Vagina (tissue), 2 donors: ENCODE data around the gene PKIG. TPM values are rescaled to one million over a fixed set of nuclear protein-coding genes. Genes with fewer than 3 reads are reported as not detected.

Experiments
- DNase-seq, 2 donors: peaks; one replicate each; pipeline ENCODE4 v3.0.0-alpha.2; 2017; ENCODE audit errors: extremely low spot score in 2 of 2
- H3K27ac ChIP-seq: fragments of 200-600 bp; sonication (generic); one replicate; pipeline ENCODE4 v1.5.1; 2019
- H3K27me3 ChIP-seq: fragments of 200-600 bp; sonication (generic); one replicate; pipeline ENCODE4 v1.5.1; 2019
- H3K36me3 ChIP-seq, 2 donors: fragments of 200-600 bp; sonication (generic); one replicate each; pipeline ENCODE4 v1.5.1; 2017 to 2019
- H3K4me1 ChIP-seq: fragments of 200-600 bp; sonication (generic); one replicate; pipeline ENCODE4 v1.5.1; 2019
- H3K4me3 ChIP-seq, 2 donors: fragments of 200-600 bp; sonication (generic); 1 replicate in 1 of 2; 2 replicates in 1 of 2; pipeline ENCODE4 v1.5.1; 2016 to 2019
- H3K9me3 ChIP-seq: fragments of 200-600 bp; sonication (generic); one replicate; pipeline ENCODE4 v1.5.1; 2019
- CTCF ChIP-seq, 3 experiments: fragments of 450-650 bp in 2 of 3; fragments of 200-600 bp in 1 of 3; sonication (generic) in 1 of 3; IDR thresholded peaks; one replicate each; pipeline ENCODE4 v1.5.1; 2017 to 2019; ENCODE audit warnings: antibody characterized with exemption in 3 of 3, mild to moderate bottlenecking in 2 of 3, moderate library complexity in 2 of 3
- POLR2A ChIP-seq, 2 donors: fragments of 450-650 bp; IDR thresholded peaks; one replicate each; pipeline ENCODE4 v1.6.1; 2017; ENCODE audit warnings: antibody characterized with exemption in 2 of 2, mild to moderate bottlenecking in 2 of 2, moderate library complexity in 2 of 2
- POLR2AphosphoS5 ChIP-seq, 2 donors: sonication (generic); formaldehyde crosslinking; IDR thresholded peaks; one replicate each; pipeline ENCODE4 v1.9.0; 2017; ENCODE audit warnings: antibody characterized with exemption in 2 of 2, mild to moderate bottlenecking in 2 of 2, low read depth in 1 of 2; ENCODE audit not compliant: insufficient read depth in 1 of 2
- intact Hi-C: fragments of 100-400 bp; cut with DNase I; formaldehyde crosslinking; loops from one replicate; pipeline ENCODE4 v1.15.1; 2023
- total RNA-seq: library from RNA; depleted of rRNA; stranded (reverse); fragments of >200 nt; gene quantifications from one replicate; pipeline ENCODE4 v1.2.3, GENCODE V29; 2016

Gene PKIG
- total RNA-seq, 1 donor from 2014 or later = 146 TPM

GRCh38 chr20:44657875-44658274 is 75.5 kb downstream of the PKIG start:
- H3K9me3 ChIP-seq = no peaks in the 10 kb centered on the region
- peaks cover 5% of the 10 kb centered on the region for H3K4me1 ChIP-seq
- no peak overlapping the region for H3K4me3 ChIP-seq
- H3K36me3 ChIP-seq = no peaks in the 10 kb centered on the region
- TF ChIP-seq POLR2A (IDR thresholded peaks at IDR 0.05) = no peak
- no peak for TF ChIP-seq CTCF (IDR thresholded peaks at IDR 0.05)
- no peak for TF ChIP-seq POLR2AphosphoS5 (IDR thresholded peaks at IDR 0.05; ENCODE audit: insufficient read depth in 1 of 2, low read depth in 1 of 2)
- no peaks in the 10 kb centered on the region for H3K27me3 ChIP-seq
- no peak for DNase-seq
- H3K27ac ChIP-seq = no peak overlapping the region
- intact Hi-C loops = no loop called here

GRCh38 chr20:44658810-44659209 is 76.4 kb downstream of the PKIG start:
- no peaks in the 10 kb centered on the region for H3K4me1 ChIP-seq
- intact Hi-C loops = no loop called here
- no peak overlapping the region for H3K27ac ChIP-seq
- H3K27me3 ChIP-seq = no peaks in the 10 kb centered on the region
- H3K9me3 ChIP-seq = no peaks in the 10 kb centered on the region
- TF ChIP-seq CTCF (IDR thresholded peaks at IDR 0.05) (no peak), POLR2AphosphoS5 (IDR thresholded peaks at IDR 0.05; ENCODE audit: insufficient read depth in 1 of 2, low read depth in 1 of 2) (no peak), POLR2A (IDR thresholded peaks at IDR 0.05) (no peak)
- H3K36me3 ChIP-seq = no peaks in the 10 kb centered on the region
- DNase-seq = no peak
- H3K4me3 ChIP-seq = no peak overlapping the region

GRCh38 chr20:44659931-44660330 is 77.6 kb downstream of the PKIG start:
- Histone ChIP-seq H3K9me3 (no peaks in the 10 kb centered on the region), H3K36me3 (no peaks in the 10 kb centered on the region), H3K27me3 (no peaks in the 10 kb centered on the region), H3K4me1 (no peaks in the 10 kb centered on the region), H3K27ac (no peak overlapping the region), H3K4me3 (no peak overlapping the region)
- TF ChIP-seq POLR2A (IDR thresholded peaks at IDR 0.05) = no peak
- no peak for TF ChIP-seq CTCF (IDR thresholded peaks at IDR 0.05)
- TF ChIP-seq POLR2AphosphoS5 (IDR thresholded peaks at IDR 0.05; ENCODE audit: insufficient read depth in 1 of 2, low read depth in 1 of 2) = no peak
- DNase-seq = no peak
- intact Hi-C loops = no loop called here

GRCh38 chr20:44660581-44660980 is 78.2 kb downstream of the PKIG start:
- no peak overlapping the region for H3K4me3 ChIP-seq
- intact Hi-C loops = no loop called here
- H3K36me3 ChIP-seq = no peaks in the 10 kb centered on the region
- H3K4me1 ChIP-seq = no peaks in the 10 kb centered on the region
- no peak overlapping the region for H3K27ac ChIP-seq
- TF ChIP-seq POLR2A (IDR thresholded peaks at IDR 0.05) = no peak
- TF ChIP-seq CTCF (IDR thresholded peaks at IDR 0.05) = no peak
- no peak for TF ChIP-seq POLR2AphosphoS5 (IDR thresholded peaks at IDR 0.05; ENCODE audit: insufficient read depth in 1 of 2, low read depth in 1 of 2)
- no peaks in the 10 kb centered on the region for H3K27me3 ChIP-seq
- H3K9me3 ChIP-seq = no peaks in the 10 kb centered on the region
- no peak for DNase-seq

GRCh38 chr20:44662261-44662660 is 79.9 kb downstream of the PKIG start:
- intact Hi-C loops = no loop called here
- H3K36me3 ChIP-seq = no peaks in the 10 kb centered on the region
- H3K27ac ChIP-seq = no peak overlapping the region
- no peak overlapping the region for H3K4me3 ChIP-seq
- no peak for DNase-seq
- H3K9me3 ChIP-seq = no peaks in the 10 kb centered on the region
- H3K27me3 ChIP-seq = no peaks in the 10 kb centered on the region
- H3K4me1 ChIP-seq = no peaks in the 10 kb centered on the region
- TF ChIP-seq POLR2A (IDR thresholded peaks at IDR 0.05) (no peak), CTCF (IDR thresholded peaks at IDR 0.05) (no peak), POLR2AphosphoS5 (IDR thresholded peaks at IDR 0.05; ENCODE audit: insufficient read depth in 1 of 2, low read depth in 1 of 2) (no peak)
